GM18867 (cell line): ENCODE results near the gene TP63.
"Not testable (repeated sequence)": the region's sequence is repeated elsewhere in the genome, so short reads cannot be mapped to it uniquely, and the experiment has no call there.

Experiments used
- ATAC-seq: cut with Tn5 transposase; IDR thresholded peaks from one replicate; pipeline ENCODE4 v1.9.1; 2021; ENCODE audit warnings: mild to moderate bottlenecking, moderate library complexity; ENCODE audit not compliant: unreplicated experiment

The TP63 gene

DNA sequence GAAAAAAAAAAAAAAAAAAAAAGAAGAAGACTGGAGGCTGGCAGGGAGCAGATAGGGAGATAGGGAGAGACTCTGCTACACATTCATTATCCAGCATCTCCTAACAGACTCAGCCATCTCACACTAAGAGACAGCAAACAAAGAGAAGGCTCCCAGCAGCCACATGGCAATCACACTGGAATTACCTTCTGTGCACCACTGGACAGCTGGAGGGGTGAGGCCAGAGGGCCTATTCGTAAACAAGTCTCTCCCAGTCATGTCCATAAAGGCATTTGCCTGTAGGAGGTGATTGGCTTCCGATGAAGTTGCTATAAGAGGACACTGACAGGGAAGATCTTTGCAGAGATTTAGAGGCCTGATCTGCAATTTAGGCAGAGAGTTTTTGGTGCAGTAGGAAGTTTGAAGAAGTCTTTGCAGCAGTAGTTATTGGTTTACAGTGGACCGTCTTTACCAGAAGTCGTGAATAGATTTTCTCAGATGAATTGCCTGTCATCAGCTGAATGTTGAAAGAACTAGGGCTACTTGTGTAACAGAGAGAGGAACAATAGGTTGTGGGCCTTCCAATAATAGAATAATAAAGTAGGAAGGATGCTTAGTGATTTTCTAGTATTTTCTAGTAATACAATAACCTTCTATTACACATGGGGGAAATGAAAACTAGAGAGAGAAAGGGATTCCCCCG, 89.7 kb downstream of the TP63 start:
- no peak for ATAC-seq

DNA sequence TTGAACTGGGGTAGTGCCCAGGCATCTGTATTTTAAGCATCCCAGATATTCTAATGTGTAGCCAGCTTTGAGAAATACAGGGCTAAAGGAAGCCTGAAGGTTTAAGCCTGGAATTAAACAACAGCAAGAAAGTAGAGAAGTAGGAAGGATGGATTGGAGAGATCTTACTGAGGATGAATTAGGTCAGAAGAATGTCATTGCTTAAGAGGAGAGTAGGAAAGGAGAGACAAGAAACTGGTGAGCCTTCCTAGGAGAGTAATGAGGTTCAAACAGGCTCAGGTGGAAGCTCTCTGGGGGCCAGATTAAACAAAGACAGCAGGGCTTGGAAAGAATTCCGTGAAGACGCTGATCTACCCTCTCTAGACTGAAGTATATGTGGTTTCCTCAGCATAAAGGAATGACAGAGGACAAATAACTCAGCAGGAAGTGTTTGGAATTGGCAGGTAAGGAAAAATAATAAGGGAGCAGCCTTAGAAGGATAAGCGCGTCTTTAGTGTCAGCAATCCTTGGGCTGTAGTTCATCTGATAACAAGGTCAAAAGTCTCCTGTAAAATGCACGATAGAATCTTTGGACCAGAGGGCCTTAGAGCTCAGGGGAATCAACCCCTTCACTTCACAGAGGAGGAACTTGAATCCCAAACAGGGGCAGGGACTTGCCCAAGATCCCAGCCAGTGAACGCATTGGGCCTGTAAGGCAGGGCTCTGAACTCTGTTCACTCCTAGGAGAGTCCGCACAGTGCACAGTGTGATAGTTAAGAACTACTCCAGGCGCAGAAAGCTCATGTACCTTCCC, 90.9 kb downstream of the TP63 start:
- ATAC-seq = no peak

DNA sequence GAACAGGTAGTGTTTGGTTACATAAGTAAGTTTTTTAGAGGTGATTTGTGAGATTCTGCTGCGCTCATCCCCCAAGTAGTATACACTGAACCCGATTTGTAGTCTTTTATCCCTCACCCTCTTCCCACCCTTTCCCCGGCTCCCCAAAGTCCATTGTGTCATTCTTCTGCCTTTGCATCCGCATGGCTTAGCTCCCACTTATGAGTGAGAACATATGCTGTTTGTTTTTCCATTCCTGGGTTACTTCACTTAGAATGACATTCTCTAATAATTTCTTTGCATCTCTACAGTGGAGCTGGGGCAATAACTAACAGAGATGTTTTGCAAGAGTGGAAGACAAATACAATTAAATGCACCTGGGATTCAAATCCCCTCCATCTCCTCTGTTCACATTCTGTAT, 93.2 kb downstream of the TP63 start:
- ATAC-seq = no peak

DNA sequence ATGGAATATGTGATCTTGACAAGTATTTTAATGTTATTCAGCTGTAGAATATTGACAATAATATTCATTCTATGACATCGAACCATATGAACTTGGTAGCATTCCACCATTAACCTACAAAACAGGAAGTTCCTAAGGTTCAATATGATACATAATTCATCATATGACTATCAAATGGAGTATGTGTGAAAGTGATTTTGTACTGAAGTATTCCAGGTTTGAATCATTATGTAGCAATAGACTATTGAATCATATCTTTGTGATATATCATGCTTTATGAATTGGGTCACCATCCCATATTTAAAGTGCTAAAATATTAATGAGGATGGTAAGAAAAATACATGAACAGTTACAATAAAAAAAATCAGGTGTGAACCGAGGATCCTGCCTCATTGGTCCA, 95.1 kb downstream of the TP63 start:
- ATAC-seq = no peak

DNA sequence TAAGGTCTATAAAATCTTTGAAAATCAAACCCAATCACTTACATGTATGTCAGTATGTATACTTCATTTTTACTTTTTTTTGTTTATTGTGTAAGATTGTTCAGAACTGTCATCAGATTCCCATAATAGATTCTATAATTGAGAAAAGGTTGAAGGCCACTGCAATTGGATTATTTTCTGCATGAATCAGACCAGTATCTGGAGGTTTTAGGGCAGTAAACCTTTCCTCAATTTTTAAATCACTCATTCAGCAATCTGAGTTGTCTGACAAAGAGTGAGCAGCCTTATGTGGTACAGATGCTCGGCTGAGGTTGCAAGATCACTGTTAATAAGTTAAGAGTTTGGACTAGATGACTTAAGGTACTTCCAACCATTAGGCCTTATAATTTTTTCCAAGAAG, 96.0 kb downstream of the TP63 start:
- ATAC-seq = no peak

DNA sequence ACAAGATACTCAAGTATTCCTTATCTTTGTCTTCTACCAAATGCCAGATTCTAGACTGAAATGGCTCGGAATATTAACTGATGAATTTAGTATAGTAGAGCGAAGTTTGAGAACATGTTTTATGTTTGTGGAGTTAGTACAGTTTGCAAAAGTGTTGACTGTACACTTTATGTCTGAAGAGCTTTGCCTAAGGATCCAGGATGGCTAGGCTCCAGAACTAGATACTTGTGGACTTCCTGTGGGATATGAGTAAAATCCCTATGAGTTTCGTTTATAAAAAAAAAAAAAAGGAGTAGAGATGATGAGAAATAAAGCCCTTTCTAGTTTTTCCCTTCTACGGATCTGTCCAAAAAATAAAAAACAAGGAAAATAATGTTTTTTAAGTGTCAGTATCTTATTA, 96.7 kb downstream of the TP63 start:
- no peak for ATAC-seq

DNA sequence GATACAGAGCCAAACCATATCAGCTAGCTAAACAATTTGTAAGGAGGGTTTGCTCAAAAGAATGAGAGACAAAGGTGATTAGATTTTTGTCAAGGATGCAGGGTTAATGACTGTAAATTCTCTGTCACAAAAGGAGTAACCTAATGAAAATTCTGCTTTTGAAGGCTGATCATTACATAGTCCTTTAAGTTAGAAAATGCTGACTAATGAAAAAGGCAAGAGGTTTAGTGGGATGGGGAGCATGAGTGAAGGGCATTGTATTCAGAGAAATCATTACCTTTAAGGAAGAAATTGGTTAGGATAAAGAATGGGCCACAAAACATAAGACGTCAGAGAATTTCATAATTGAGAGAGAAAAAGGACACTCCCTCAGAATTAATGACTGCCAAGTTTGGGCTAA, 97.7 kb downstream of the TP63 start:
- no peak for ATAC-seq

DNA sequence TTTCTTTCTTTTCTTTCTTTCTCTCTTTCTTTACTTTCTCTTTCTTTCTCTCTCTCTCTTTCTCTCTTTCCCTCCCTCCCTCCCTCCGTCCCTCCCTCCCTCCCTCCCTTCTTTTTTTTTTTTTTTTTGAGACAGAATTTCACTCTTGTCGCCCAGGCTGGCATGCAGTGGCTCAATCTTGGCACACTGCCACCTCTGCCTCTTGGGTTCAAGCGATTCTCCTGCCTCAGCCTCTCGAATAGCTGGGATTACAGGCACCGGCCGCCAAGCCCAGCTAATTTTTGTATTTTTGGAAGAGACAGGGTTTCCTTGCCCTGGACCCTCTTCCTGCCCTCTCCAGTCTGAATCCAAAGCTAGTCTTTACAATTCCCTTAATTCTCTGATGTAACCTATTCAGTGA, 102.9 kb downstream of the TP63 start:
- ATAC-seq = no peak

DNA sequence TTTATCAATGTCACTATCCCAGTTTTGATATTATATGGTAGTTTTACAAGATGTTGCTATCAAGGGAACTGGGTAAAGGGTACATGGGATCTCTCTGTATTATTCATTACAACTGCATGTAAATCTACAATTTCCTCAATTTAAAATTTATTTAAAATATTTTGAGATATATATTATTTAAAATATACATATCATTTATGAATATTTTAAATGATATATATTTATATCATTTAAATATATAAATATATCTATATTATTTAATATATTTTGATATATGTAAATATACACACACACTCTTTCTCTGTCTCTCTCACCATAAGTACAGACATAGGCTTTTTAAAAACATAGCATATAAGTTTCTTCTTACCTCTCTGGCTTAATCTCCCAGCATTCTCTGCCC, 104.7 kb downstream of the TP63 start:
- no peak for ATAC-seq

DNA sequence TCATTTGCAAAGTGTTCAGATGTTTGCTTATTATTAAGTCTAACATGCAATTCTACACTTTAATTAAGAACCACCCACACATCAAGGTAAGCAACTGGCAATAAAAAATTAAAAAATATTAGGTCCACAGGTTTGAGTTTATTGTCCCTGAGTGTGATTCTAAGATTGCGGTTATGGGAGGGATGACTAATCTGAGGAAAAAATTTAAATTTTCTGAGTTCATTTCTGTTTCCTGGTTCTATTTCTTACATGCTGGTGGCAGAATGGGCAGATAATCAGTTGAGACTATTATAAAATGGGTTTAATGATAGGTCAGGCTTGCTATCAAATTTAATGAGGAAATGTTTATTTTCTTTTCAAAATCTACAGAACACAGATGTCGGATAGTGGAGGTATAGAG, 105.9 kb downstream of the TP63 start:
- ATAC-seq = no peak

DNA sequence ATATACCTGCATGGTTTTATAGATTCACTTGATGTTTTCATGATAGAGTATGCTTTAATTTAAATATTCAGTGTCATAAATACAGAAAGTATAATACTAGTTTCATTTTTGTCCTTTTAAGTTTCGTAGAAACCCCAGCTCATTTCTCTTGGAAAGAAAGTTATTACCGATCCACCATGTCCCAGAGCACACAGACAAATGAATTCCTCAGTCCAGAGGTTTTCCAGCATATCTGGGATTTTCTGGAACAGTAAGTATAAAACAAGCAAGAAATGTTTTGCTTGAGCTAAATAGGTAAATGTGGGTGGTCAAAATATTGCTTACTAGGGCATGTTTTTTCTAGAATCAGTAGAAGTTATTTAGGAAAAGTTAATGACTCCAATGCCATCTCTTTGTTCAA, 106.4 kb downstream of the TP63 start:
- no peak for ATAC-seq

DNA sequence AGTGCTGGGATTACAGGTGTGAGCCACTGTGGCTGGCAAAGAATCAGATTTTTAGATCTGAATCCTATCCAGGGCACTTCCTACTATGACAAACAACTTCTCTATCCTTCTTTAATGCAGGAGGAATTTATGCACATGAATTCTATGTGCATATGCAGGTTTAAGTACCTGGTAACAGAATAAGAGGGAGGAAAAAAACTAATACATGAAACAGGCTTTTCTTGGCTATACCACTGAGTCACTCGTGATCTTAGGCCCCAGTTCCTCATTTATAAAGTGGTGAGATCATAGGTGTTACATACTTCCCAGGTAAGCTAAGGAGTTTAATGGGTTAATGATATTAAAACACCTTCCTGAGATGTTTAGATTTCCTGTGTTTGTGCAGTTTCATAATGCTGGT, 108.2 kb downstream of the TP63 start:
- ATAC-seq = no peak

DNA sequence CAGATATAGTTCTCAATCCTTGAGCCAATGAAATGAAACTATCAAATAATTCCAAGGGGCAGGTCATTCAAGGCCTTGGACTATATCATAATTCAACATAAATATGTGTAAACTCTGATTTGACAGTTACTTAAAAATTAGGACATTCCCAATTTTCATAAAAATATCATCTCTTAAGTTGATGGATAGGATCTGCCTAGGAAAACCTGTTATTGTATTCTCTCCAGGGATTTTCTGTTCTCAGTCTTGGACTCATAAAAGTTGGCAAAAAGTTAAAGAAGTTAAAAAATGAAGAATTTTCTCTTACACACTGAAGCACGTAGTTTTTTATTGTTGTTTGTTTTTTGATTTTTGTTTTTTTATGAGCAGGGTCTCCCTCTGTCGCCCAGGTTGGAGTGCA, 109.0 kb downstream of the TP63 start:
- no peak for ATAC-seq

DNA sequence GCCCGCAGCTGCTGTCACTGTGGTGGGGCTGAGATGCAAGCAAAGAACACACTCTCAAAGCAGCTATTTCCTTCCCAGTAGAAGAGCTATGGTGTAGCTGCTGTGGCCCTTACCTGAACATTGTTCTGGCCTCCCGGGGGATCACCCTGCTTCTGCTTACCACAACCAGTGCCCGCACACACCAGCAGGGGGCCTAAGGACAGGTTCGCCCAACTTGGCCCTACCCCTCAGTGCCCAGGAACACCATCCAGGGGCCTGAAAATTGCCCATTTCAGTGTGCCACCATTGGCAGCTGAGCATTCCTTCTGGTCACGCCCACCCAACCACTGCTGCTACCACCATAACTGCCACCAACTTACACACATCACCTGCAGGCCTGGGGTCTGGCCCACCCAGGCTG, 113.0 kb downstream of the TP63 start:
- no peak for ATAC-seq

DNA sequence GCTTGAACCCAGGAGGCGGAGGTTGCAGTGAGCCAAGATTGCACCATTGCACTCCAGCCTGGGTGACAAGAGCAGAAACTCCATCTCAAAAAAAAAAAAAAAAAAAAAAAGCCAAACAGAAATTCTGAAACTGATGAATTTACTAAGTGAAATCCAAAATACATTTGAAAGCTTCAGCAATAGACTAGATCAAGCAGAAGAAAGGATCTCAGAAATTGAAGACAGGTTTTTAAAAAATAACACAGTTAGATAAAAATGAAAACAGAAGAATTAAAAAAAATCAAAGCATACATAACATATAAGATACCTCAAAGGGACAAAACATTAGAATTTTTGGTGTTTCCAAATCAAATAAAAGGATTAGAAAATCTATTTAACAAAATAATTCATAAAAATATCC, 114.4 kb downstream of the TP63 start:
- no peak for ATAC-seq

DNA sequence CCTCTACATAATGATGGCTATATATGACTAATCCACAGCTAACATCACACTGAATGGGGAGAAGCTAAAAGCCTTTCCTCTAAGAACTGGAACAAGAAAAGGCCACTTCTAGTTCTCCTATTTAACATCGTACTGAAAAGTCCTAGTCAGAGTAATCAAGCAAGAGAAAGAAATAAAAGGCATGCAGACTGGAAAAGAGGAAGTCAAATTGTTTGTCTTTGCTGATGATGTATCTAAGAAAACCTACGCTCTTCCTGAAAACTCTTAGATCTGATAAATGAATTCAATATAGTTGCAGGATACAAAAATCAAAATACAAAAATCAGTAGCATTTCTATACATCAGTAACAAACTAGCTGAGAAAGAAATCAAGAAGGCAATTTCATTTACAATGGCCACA, 116.9 kb downstream of the TP63 start:
- no peak for ATAC-seq

DNA sequence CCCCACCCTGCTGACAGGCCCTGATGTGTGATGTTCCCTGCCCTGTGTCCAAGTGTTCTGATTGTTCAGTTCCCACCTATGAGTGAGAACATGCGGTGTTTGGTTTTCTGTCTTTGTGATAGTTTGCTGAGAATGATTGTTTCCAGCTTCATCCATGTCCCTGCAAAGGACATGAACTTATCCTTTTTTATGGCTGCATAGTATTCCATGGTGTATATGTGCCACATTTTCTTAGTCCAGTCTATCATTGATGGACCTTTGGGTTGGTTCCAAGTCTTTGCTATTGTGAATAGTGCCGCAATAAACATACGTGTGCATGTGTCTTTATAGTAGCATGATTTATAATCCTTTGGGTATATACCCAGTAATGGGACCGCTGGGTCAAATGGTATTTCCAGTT, 119.8 kb downstream of the TP63 start:
- not testable (repeated sequence) for ATAC-seq

DNA sequence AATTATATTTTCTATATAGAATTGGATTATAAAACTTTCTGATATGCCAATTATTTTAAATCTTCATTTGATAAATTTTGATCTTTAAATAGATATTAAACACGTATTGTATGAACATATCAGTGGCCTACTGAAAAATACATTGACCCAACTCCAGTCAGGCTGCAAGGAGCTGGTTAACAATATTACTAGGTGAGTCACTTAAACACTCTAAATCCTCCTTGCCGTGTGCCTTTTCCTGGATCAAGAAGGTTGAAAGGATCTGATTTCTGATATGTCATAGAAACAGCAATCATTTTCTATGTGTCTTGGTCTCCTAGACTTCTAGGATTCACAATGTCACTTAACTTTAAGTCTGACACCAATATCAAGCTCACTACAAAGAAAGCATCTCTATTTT, 123.2 kb downstream of the TP63 start:
- ATAC-seq = no peak

DNA sequence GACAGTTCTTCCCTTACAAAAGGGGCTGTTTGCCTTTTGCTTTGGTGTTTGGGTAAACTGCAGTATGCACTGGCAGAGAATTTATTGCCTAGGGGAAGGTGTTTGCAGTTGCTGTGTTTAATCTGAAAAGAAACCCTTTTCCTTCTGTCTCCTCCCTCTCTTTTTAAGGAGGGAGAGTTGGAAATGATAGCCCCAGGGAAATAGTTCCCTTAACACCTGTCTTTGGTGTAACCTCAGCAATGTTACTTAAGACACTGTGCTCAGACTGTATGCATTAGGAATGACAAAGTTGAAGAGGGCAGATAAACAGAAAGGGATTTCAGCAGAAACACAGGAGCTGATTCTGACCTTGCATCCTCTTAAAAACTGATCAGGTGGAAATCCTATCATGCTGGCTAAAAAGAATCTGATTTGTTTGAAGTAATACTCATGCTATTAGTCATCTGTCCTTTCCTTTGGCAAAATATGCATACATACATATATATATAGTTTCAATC, 125.4 kb downstream of the TP63 start:
- ATAC-seq = no peak

DNA sequence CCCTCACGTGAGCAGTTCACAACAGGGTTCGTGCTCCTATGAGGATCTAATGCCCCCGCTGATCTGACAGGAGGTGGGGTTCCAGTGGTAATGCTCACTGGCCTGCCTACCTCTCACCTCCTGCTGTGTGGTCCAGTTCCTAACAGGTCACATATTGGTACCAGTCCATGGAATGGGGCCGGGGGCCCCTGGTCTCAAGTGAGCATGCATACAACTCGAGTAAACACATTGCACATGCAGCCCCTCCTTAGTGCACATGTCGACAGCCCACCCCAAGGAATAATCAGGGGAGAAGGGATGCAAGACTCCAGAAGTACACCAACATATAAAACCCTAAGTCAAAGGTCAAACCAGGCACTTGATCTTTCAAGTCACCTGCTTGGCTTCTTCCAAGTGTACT, 127.0 kb downstream of the TP63 start:
- ATAC-seq = no peak

DNA sequence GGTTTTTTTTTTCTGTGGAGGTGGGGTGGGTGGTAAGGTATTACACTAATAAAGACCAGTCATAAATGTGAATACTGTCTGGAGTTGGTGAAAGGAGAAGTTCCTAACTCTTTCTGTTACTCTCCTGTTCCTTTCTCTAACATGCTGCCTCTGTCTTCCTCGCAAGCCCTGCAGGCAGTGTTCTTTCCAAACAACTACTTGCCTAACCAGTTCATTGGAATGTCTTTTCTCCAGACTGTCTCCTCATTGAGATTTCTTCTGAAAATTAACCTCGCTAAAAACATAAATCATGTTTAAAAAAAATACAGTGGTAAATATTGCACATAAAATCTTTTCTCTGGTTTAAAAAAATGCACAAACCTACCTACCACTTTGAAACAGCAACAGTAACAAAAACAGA, 135.2 kb downstream of the TP63 start:
- ATAC-seq = no peak

DNA sequence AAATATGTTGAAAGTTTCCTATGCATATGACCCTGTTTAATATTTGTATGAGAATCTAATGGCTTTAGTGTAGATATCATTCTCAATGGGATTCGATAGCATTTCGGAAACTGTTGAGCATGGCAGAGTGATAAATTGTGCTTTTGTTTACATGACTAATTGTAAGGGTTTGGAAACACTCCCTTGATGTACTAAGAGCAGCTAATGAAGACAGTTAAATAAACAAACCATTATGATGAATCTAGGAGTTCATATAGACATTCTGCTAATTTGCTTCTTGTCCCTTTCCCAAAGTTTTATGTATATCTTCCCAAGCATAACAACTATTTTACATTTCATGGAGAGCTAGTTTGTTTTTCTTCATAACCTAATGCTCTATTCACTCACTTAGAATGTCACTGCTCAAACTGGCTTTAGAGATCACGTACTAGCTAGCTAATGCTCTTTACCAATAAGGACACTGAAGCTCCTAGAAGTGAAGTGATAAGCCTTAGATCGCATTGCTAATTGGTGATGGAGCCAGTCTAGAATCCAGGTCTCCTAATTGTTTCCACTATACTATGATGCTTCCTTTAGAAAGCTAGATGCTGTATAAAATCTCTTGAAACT, 140.8 kb downstream of the TP63 start:
- no peak for ATAC-seq
